Activated naive CD4-positive, alpha-beta T cell treated with anti-CD3 and anti-CD28 coated beads for 36 hours (primary cell): Measurements from ENCODE around the gene CENPL. TPM values are rescaled to one million over a fixed set of nuclear protein-coding genes. Genes with fewer than 3 reads are reported as not detected.
"Not testable (repeated sequence)": the region's sequence is repeated elsewhere in the genome, so short reads cannot be mapped to it uniquely, and the experiment has no call there.

Experiments
- CTCF ChIA-PET: fragments of 350-600 bp; sonication (Branson Sonifier 250); formaldehyde crosslinking; loops from one replicate; lab custom pipeline; 2021; ENCODE audit warnings: antibody characterized with exemption; lab: Charles Lee
- DNase-seq: peaks from one replicate; pipeline ENCODE4 v3.0.0-alpha.2; 2020
- H3K27ac Mint-ChIP-seq: one replicate; pipeline ENCODE4 v1.8.0; 2021; ENCODE audit warnings: mild to moderate bottlenecking, mixed read lengths
- H3K27me3 Mint-ChIP-seq: one replicate; pipeline ENCODE4 v1.8.0; 2021; ENCODE audit warnings: low read depth, mixed read lengths
- H3K36me3 Mint-ChIP-seq: one replicate; pipeline ENCODE4 v1.8.0; 2021; ENCODE audit warnings: low read depth, mixed read lengths
- H3K4me1 Mint-ChIP-seq: one replicate; pipeline ENCODE4 v1.8.0; 2021; ENCODE audit warnings: low read depth, mixed read lengths
- H3K4me3 Mint-ChIP-seq: one replicate; pipeline ENCODE4 v1.8.0; 2021; ENCODE audit warnings: mild to moderate bottlenecking, moderate library complexity, mixed read lengths
- H3K9me3 Mint-ChIP-seq: one replicate; pipeline ENCODE4 v1.8.0; 2021; ENCODE audit warnings: mixed read lengths
- intact Hi-C: fragments of 100-400 bp; cut with micrococcal nuclease; formaldehyde crosslinking; loops from one replicate; pipeline ENCODE4 v1.15.1; 2023
- total RNA-seq, 2 experiments: library from RNA; stranded (reverse); gene quantifications; one replicate each; pipeline ENCODE4 v1.2.3, GENCODE V29; 2021

Gene CENPL
- total RNA-seq, 2 experiments from 2014 or later, result 31.1 to 31.9 TPM

GRCh38 chr1:173779936-173780335 lies 44.7 kb downstream of the CENPL start:
- intact Hi-C loops, result no loop called here

GRCh38 chr1:173775578-173776226 lies 49.0 kb downstream of the CENPL start:
- intact Hi-C loops, result no loop called here
- CTCF ChIA-PET, result no interaction called here
- peaks cover 24% of the 10 kb centered on the region for H3K36me3 Mint-ChIP-seq

More at GRCh38 chr1:173779936-173780335, 44.7 kb downstream of the CENPL start:
- no peak for DNase-seq
- peaks cover 3% of the 10 kb centered on the region for H3K4me1 Mint-ChIP-seq
- H3K4me3 Mint-ChIP-seq, result no peak overlapping the region
- peaks cover 39% of the 10 kb centered on the region for H3K36me3 Mint-ChIP-seq
- H3K27ac Mint-ChIP-seq, result no peak overlapping the region
- CTCF ChIA-PET, result interaction anchor here (1.0 kb wide), 1 partner anchor 351 kb away, joined by 4 read pairs; no protein-coding TSS in a partner anchor
- no peaks in the 10 kb centered on the region for H3K9me3 Mint-ChIP-seq
- H3K27me3 Mint-ChIP-seq, result no peaks in the 10 kb centered on the region

GRCh38 chr1:173771560-173771959 lies 53.1 kb downstream of the CENPL start:
- Mint-ChIP-seq H3K27ac (no peak overlapping the region), H3K4me1 (peaks cover 12% of the 10 kb centered on the region), H3K9me3 (no peaks in the 10 kb centered on the region), H3K4me3 (no peak overlapping the region), H3K27me3 (no peaks in the 10 kb centered on the region), H3K36me3 (peaks cover 15% of the 10 kb centered on the region)
- DNase-seq, result no peak
- CTCF ChIA-PET, result interaction anchor here (0.8 to 1.6 kb wide), 2 partner anchors 23 to 342 kb away, joined by 3 to 4 read pairs; no protein-coding TSS in a partner anchor
- intact Hi-C loops, result loop anchor here (5.0 kb wide), 1 partner anchor 339 kb away; no protein-coding TSS in a partner anchor

More at GRCh38 chr1:173775578-173776226, 49.0 kb downstream of the CENPL start:
- Mint-ChIP-seq H3K27me3 (no peaks in the 10 kb centered on the region), H3K27ac (no peak overlapping the region), H3K4me1 (peaks cover 3% of the 10 kb centered on the region), H3K9me3 (no peaks in the 10 kb centered on the region), H3K4me3 (no peak overlapping the region)
- no peak for DNase-seq

- peaks cover 12% of the 10 kb centered on the region for H3K4me1 Mint-ChIP-seq
- CTCF ChIA-PET, result interaction anchor here (0.7 to 1.2 kb wide), 6 partner anchors 37 to 974 kb away, joined by 3 to 4 read pairs (median 4); no protein-coding TSS in a partner anchor
- not testable (repeated sequence) for H3K27me3 Mint-ChIP-seq, H3K27ac Mint-ChIP-seq, H3K4me3 Mint-ChIP-seq, H3K36me3 Mint-ChIP-seq, H3K9me3 Mint-ChIP-seq
- intact Hi-C loops, result loop anchor here (5.0 kb wide), 1 partner anchor 338 kb away; no protein-coding TSS in a partner anchor
- peak; percentile 7 for DNase-seq
Measured at GRCh38 chr1:173770330-173770729, 54.4 kb downstream of the CENPL start.

DNA sequence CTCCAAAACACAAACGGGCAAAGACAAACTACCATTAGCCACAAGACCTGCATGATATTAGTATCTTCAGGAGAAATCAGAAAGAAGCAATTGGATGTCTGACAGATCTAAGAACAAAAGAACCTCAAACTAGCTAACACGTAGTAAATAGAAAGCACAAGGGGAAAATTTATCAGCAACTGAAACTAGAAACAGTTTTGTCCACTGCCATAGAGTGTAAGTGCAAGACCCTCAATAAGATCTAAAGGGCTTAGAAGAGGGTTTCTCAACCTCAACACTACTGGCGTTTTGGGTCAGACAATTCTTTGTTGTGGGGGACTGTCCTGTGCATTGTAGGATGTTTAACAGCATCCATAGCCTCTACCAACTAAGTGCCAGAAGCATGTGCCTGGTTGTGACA lies 55.9 kb downstream of the CENPL start:
- peaks cover 14% of the 10 kb centered on the region for H3K36me3 Mint-ChIP-seq
- no peak overlapping the region for H3K4me3 Mint-ChIP-seq
- no peak overlapping the region for H3K27ac Mint-ChIP-seq
- CTCF ChIA-PET, result interaction anchor here (1.2 kb wide), 1 partner anchor 59 kb away, joined by 5 read pairs; no protein-coding TSS in a partner anchor
- intact Hi-C loops, result no loop called here
- no peak for DNase-seq
- H3K9me3 Mint-ChIP-seq, result peaks cover 8% of the 10 kb centered on the region
- no peaks in the 10 kb centered on the region for H3K27me3 Mint-ChIP-seq
- peaks cover 12% of the 10 kb centered on the region for H3K4me1 Mint-ChIP-seq

GRCh38 chr1:173768206-173768605 lies 56.5 kb downstream of the CENPL start:
- Mint-ChIP-seq H3K4me3 (no peak overlapping the region), H3K9me3 (peaks cover 14% of the 10 kb centered on the region), H3K27me3 (no peaks in the 10 kb centered on the region), H3K36me3 (peaks cover 18% of the 10 kb centered on the region), H3K27ac (no peak overlapping the region), H3K4me1 (peaks cover 12% of the 10 kb centered on the region)
- CTCF ChIA-PET, result interaction anchor here (1.2 kb wide), 1 partner anchor 60 kb away, joined by 5 read pairs; no protein-coding TSS in a partner anchor
- DNase-seq, result no peak
- intact Hi-C loops, result no loop called here

GRCh38 chr1:173764331-173764730 lies 60.4 kb downstream of the CENPL start:
- Mint-ChIP-seq H3K9me3 (peaks cover 25% of the 10 kb centered on the region), H3K36me3 (peaks cover 37% of the 10 kb centered on the region), H3K4me1 (peaks cover 10% of the 10 kb centered on the region)
- intact Hi-C loops, H3K27me3 Mint-ChIP-seq, CTCF ChIA-PET, H3K27ac Mint-ChIP-seq, H3K4me3 Mint-ChIP-seq, DNase-seq: not testable (repeated sequence)

GRCh38 chr1:173758980-173759379 lies 65.7 kb downstream of the CENPL start:
- CTCF ChIA-PET, result no interaction called here
- no peaks in the 10 kb centered on the region for H3K27me3 Mint-ChIP-seq
- H3K27ac Mint-ChIP-seq, result no peak overlapping the region

GRCh38 chr1:173758110-173758509 lies 66.6 kb downstream of the CENPL start:
- H3K27me3 Mint-ChIP-seq, result no peaks in the 10 kb centered on the region
- H3K4me3 Mint-ChIP-seq, result no peak overlapping the region
- H3K36me3 Mint-ChIP-seq, result peaks cover 49% of the 10 kb centered on the region
- DNase-seq, result no peak
- peaks cover 5% of the 10 kb centered on the region for H3K4me1 Mint-ChIP-seq
- H3K9me3 Mint-ChIP-seq, result peaks cover 9% of the 10 kb centered on the region
- intact Hi-C loops, result no loop called here
- CTCF ChIA-PET, result no interaction called here
- no peak overlapping the region for H3K27ac Mint-ChIP-seq

More at GRCh38 chr1:173758980-173759379, 65.7 kb downstream of the CENPL start:
- H3K36me3 Mint-ChIP-seq, result peaks cover 53% of the 10 kb centered on the region
- intact Hi-C loops, result no loop called here
- no peak overlapping the region for H3K4me3 Mint-ChIP-seq
- no peak for DNase-seq
- H3K4me1 Mint-ChIP-seq, result peaks cover 5% of the 10 kb centered on the region
- H3K9me3 Mint-ChIP-seq, result peaks cover 18% of the 10 kb centered on the region

DNA sequence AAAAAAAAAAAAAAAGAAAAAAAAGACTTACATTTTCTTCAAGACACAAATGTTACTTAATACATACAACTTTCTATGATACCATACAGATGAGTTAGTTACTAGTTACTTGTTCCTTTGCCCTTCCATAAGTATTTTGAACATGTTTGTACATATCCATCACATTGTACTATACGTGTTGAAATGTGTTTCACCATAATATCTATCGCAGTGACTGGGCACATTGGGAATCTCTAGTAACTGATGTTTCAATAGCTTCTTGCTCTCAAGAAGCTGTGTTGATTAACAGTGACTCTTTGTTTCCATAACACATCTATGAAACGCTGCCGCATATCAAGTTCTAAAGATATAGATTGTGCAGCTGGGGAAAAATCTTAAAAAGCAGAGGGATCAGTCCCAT lies 67.0 kb downstream of the CENPL start:
- no peaks in the 10 kb centered on the region for H3K27me3 Mint-ChIP-seq
- CTCF ChIA-PET, result no interaction called here
- DNase-seq, result no peak
- H3K4me1 Mint-ChIP-seq, result peaks cover 5% of the 10 kb centered on the region
- peaks cover 49% of the 10 kb centered on the region for H3K36me3 Mint-ChIP-seq
- H3K9me3 Mint-ChIP-seq, result peaks cover 5% of the 10 kb centered on the region
- no peak overlapping the region for H3K4me3 Mint-ChIP-seq
- intact Hi-C loops, result no loop called here
- H3K27ac Mint-ChIP-seq, result no peak overlapping the region

GRCh38 chr1:173753830-173754229 lies 70.9 kb downstream of the CENPL start:
- no peak for DNase-seq
- Mint-ChIP-seq H3K9me3 (no peaks in the 10 kb centered on the region), H3K27ac (no peak overlapping the region), H3K27me3 (no peaks in the 10 kb centered on the region), H3K4me3 (no peak overlapping the region), H3K36me3 (peaks cover 29% of the 10 kb centered on the region), H3K4me1 (no peaks in the 10 kb centered on the region)
- CTCF ChIA-PET, result no interaction called here
- intact Hi-C loops, result no loop called here
